Esophagus squamous epithelium (tissue), 4 donors: ENCODE measurements around the gene KCTD5.
"Not testable (repeated sequence)": the region's sequence is repeated elsewhere in the genome, so short reads cannot be mapped to it uniquely, and the experiment has no call there.

Source experiments
- CTCF ChIP-seq, 6 experiments: fragments of 450-650 bp in 4 of 6; fragments of 200-600 bp in 2 of 6; sonication (generic) in 2 of 6; IDR thresholded peaks; one replicate each; pipeline ENCODE4 v1.5.1; 2016 to 2019; ENCODE audit warnings: antibody characterized with exemption in 6 of 6, mild to moderate bottlenecking in 4 of 6, moderate library complexity in 4 of 6
- POLR2A ChIP-seq, 4 donors: fragments of 450-650 bp; IDR thresholded peaks; one replicate each; pipeline ENCODE4 v1.6.1; 2017; ENCODE audit warnings: antibody characterized with exemption in 4 of 4, mild to moderate bottlenecking in 4 of 4, moderate library complexity in 3 of 4

- TF ChIP-seq CTCF, POLR2A (IDR thresholded peaks at IDR 0.05): not testable (repeated sequence)
These were observed 2.4 kb upstream of the KCTD5 start for GRCh38 chr16:2679902-2680301.
